AG04450 (cell line): ENCODE results near the gene ATXN7L2. TPM values are rescaled to one million over a fixed set of nuclear protein-coding genes. Genes with fewer than 3 reads are reported as not detected.

ENCODE experiments used
- CTCF ChIA-PET: fragments of 300-600, 350-600 bp; formaldehyde crosslinking; extraction: SDS; loops from one replicate; lab custom pipeline; 2022; ENCODE audit warnings: antibody characterized with exemption, inconsistent platforms; lab: Charles Lee
- POLR2A ChIA-PET: fragments of 350-600 bp; formaldehyde crosslinking; extraction: SDS; loops from one replicate; lab custom pipeline; 2021; ENCODE audit warnings: antibody characterized with exemption, inconsistent platforms; lab: Yijun Ruan, JAX
- DNase-seq: peaks from one replicate; pipeline ENCODE4 v3.0.0-alpha.2; 2011; ENCODE audit warnings: low read depth, low spot score
- H3K27ac ChIP-seq: one replicate; pipeline ENCODE4 v1.5.1; 2012; ENCODE audit warnings: low read depth, low read length, control low read depth
- H3K27me3 ChIP-seq: one replicate; pipeline ENCODE4 v1.6.0; 2012; ENCODE audit warnings: low read length; ENCODE audit not compliant: control insufficient read depth, insufficient read depth
- H3K4me3 ChIP-seq: 2 replicates; pipeline ENCODE4 v1.5.1; 2011; ENCODE audit warnings: mild to moderate bottlenecking, low read depth, low read length, control low read depth
- H3K9me3 ChIP-seq: 2 replicates; pipeline ENCODE4 v1.5.1; 2012; ENCODE audit warnings: low read length; ENCODE audit not compliant: control insufficient read depth, insufficient read depth
- CTCF ChIP-seq: IDR thresholded peaks from 2 replicates; pipeline ENCODE4 v1.5.1; 2011; ENCODE audit warnings: low read depth, low read length, control low read depth, inconsistent platforms
- polyA plus RNA-seq: library from polyadenylated mRNA; depleted of rRNA; stranded (reverse); fragments of >200 nt; gene quantifications from 2 replicates; pipeline ENCODE4 v1.2.3, GENCODE V29; 2011

ATXN7L2 gene
- polyA plus RNA-seq, 1 experiment, result 1.5 TPM

GRCh38 chr1:109508001-109508872 is 24.5 kb downstream of the ATXN7L2 start:
- CTCF ChIA-PET, result interaction anchor here (1.8 to 37.0 kb wide), 4 partner anchors 10 to 132 kb away, joined by 5 to 1351 read pairs (median 16); partner anchors contain the start of gene GPR61

GRCh38 chr1:109508873-109509175 is 25.1 kb downstream of the ATXN7L2 start:
- DNase-seq, result no peak
- ChIA-PET POLR2A (interaction anchor here (0.5 to 1.4 kb wide), 2 partner anchors 24 to 130 kb away, joined by 4 read pairs; no protein-coding TSS in a partner anchor), CTCF (interaction anchor here (1.8 to 37.0 kb wide), 5 partner anchors 11 to 132 kb away, joined by 5 to 1351 read pairs (median 10); partner anchors contain the start of genes CYB561D1 and GPR61)
- no peak overlapping the region for H3K27ac ChIP-seq
- no peaks in the 10 kb centered on the region; the same call in 1 of the 2 replicates for H3K9me3 ChIP-seq
- peak overlapping the region; percentile 72 for H3K4me3 ChIP-seq
- peaks cover 7% of the 10 kb centered on the region for H3K27me3 ChIP-seq
- no peak for TF ChIP-seq CTCF

More at GRCh38 chr1:109508001-109508872, 24.5 kb downstream of the ATXN7L2 start:
- no peak overlapping the region for H3K4me3 ChIP-seq
- POLR2A ChIA-PET, result interaction anchor here (0.5 kb wide), 1 partner anchor 129 kb away, joined by 4 read pairs; no protein-coding TSS in a partner anchor
- H3K27ac ChIP-seq, result no peak overlapping the region
- H3K9me3 ChIP-seq, result no peaks in the 10 kb centered on the region; the same call in 1 of the 2 replicates
- H3K27me3 ChIP-seq, result peaks cover 7% of the 10 kb centered on the region
- no peak for DNase-seq
- no peak for TF ChIP-seq CTCF

GRCh38 chr1:109509176-109510134 is 25.8 kb downstream of the ATXN7L2 start, which contains the start of gene AMIGO1:
Gene AMIGO1, minus strand, starts transcription at chr1:109509727. Its CDS starts 815 bp downstream, at chr1:109508912.
- no peak for DNase-seq
- Histone ChIP-seq H3K9me3 (no peaks in the 10 kb centered on the region; the same call in 1 of the 2 replicates), H3K27me3 (peaks cover 7% of the 10 kb centered on the region), H3K27ac (no peak within 1 kb of the TSS), H3K4me3 (peak within 1 kb of the TSS; percentile 72)
- ChIA-PET POLR2A (interaction anchor here (0.6 to 1.4 kb wide), 3 partner anchors 11 to 39 kb away, joined by 3 to 4 read pairs (median 4); partner anchors contain the start of gene GNAI3), CTCF (interaction anchor here (1.1 to 37.0 kb wide), 6 partner anchors 10 to 131 kb away, joined by 3 to 1351 read pairs (median 10); partner anchors contain the start of genes CYB561D1 and GPR61)
- no peak for TF ChIP-seq CTCF

- Histone ChIP-seq H3K27me3 (peaks cover 13% of the 10 kb centered on the region), H3K9me3 (no peaks in the 10 kb centered on the region; the same call in 1 of the 2 replicates), H3K27ac (no peak overlapping the region), H3K4me3 (no peak overlapping the region)
- no peak for TF ChIP-seq CTCF
- POLR2A ChIA-PET, result no interaction called here
- CTCF ChIA-PET, result interaction anchor here (1.1 to 37.0 kb wide), 6 partner anchors 11 to 33 kb away, joined by 4 to 1351 read pairs (median 8); partner anchors contain the start of genes CYB561D1 and GPR61
- DNase-seq, result no peak
These were observed 29.5 kb downstream of the ATXN7L2 start for GRCh38 chr1:109513110-109513710.
